Measurements from ENCODE around the gene CNST. TPM values are rescaled to one million over a fixed set of nuclear protein-coding genes. Genes with fewer than 3 reads are reported as not detected.
"Not testable (repeated sequence)": the region's sequence is repeated elsewhere in the genome, so short reads cannot be mapped to it uniquely, and the experiment has no call there.

CNST gene
- total and polyA plus RNA-seq, 8 donors = 3.6 to 12.9 (median 8.9) TPM

DNA sequence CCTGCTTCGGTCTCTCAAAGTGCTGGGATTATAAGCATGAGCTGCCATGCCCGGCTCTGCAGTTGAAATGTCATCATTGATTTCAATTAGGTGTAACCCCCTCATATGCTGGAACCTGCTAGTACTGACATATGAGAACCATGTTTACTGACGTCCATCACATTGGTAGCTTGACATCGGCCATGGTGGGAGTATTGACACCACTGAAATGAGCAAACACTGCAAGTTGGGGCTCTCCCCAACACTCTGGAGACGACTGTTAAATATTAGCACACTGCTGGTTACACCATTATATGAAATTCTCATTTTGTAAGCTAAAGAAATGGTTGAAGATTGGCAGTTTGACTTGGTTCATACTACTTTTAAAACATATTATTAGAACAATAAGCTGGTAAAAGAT lies 63.7 kb downstream of the CNST start:
- H3K36me3 ChIP-seq = peaks cover 0 to 7% (median 0%) of the 10 kb centered on the region in 3 donors

DNA sequence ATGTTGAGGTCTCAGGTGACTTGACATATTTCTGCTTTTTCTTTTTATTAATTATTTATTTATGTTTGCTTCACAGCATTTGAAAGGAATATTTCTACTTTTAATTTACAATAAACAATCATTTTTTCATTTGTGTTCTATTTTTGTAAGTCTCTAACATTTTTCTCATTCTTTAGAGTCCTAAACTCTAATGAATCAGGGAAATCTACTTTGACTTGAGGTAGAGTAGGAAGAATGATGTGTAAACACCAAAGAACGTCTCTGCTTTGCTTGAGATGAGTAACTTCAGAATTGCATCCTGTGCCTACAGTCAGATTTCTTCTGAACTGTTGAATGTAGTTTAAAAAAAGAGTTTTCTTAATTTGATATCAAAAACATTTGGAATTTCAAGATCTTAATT lies 65.2 kb downstream of the CNST start:
- FAIRE-seq (no peak), DNase-seq (no peak), ATAC-seq (no peak)
- Histone ChIP-seq H3K4me1 (no peaks in the 10 kb centered on the region), H3K4me3 (no peak overlapping the region), H3K9me3 (no peaks in the 10 kb centered on the region), H3K36me3 (peaks cover 0 to 7% (median 0%) of the 10 kb centered on the region in 3 donors), H3K27ac (no peak overlapping the region), H3K27me3 (no peaks in the 10 kb centered on the region)
- intact Hi-C loops (cut with DNase I) = no loop called here
- WGBS, 2 donors = 64 to 84% methylated on average over 1 of the region's 1 CpG
- TF ChIP-seq CTCF (IDR thresholded peaks at IDR 0.05) = no peak

More for the DNA sequence above, 63.7 kb downstream of the CNST start:
- TF ChIP-seq CTCF (IDR thresholded peaks at IDR 0.05) = no peak
- intact Hi-C loops (cut with DNase I) = no loop called here
- DNase-seq (no peak), ATAC-seq (no peak), FAIRE-seq (no peak)
- no peaks in the 10 kb centered on the region for H3K9me3 ChIP-seq
- H3K27ac ChIP-seq = no peak overlapping the region
- H3K27me3 ChIP-seq = no peaks in the 10 kb centered on the region
- H3K4me3 ChIP-seq = no peak overlapping the region
- 87 to 88% methylated on average over 5 of the region's 5 CpGs for WGBS, 2 donors
- no peaks in the 10 kb centered on the region for H3K4me1 ChIP-seq

DNA sequence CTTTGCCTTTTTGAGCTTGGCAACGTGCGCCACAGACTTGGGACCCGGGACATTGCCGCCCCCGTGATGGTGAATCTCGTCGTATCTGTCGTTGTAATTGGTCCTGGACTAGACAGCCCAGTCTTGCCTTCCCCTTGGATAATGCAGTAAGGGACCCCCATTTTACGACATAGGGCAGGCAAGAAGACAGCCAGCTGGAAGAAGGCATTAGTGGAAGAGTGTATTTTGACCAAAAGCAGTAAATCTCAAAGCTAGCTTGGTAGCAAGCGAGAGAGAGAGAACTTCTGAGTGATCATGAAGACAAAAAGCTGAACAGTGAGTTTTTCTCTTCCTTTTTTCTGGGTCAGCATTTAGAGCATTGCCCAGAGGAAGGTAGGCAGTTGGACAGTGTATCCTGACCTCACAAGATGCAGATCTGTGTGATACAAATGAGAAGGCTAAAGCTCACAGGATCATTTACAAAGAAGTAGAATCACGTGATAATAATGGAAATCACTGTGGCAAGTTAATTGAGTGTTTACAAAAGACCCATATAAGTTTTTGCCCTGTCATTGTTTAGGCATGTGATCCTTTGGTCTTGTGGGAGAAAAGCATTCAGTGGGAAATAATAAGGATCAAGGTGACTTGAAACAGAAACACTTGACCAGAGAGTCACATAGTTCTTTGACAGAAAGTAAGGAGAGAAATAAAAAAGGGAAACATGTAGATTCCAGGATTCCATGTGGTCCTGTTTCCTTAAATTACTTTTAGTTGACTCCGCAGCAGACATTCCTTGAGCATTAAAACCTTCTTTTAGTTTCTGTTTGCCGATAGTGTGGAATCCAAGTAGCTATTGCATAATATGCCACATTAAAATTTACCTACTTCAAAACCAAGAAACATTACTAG lies 66.3 kb downstream of the CNST start:
- Histone ChIP-seq H3K27me3 (no peaks in the 10 kb centered on the region), H3K4me1 (no peaks in the 10 kb centered on the region), H3K27ac (no peak overlapping the region), H3K36me3 (peaks cover 0 to 7% (median 0%) of the 10 kb centered on the region in 3 donors), H3K4me3 (no peak overlapping the region), H3K9me3 (no peaks in the 10 kb centered on the region)
- intact Hi-C loops (cut with DNase I) = no loop called here
- DNase-seq (no peak), ATAC-seq (no peak), FAIRE-seq (no peak)
- no peak for TF ChIP-seq CTCF (IDR thresholded peaks at IDR 0.05)
- 91 to 94% methylated on average over 13 of the region's 13 CpGs for WGBS, 2 donors

GRCh38 chr1:246634659-246635058 lies 68.4 kb downstream of the CNST start:
- H3K4me1 ChIP-seq; intact Hi-C loops (cut with DNase I); H3K36me3 ChIP-seq; FAIRE-seq; H3K9me3 ChIP-seq; H3K27me3 ChIP-seq; H3K27ac ChIP-seq; DNase-seq; H3K4me3 ChIP-seq; ATAC-seq: not testable (repeated sequence)
- WGBS, 2 donors = 97 to 99% methylated on average over 16 to 26 of the region's 26 CpGs

DNA sequence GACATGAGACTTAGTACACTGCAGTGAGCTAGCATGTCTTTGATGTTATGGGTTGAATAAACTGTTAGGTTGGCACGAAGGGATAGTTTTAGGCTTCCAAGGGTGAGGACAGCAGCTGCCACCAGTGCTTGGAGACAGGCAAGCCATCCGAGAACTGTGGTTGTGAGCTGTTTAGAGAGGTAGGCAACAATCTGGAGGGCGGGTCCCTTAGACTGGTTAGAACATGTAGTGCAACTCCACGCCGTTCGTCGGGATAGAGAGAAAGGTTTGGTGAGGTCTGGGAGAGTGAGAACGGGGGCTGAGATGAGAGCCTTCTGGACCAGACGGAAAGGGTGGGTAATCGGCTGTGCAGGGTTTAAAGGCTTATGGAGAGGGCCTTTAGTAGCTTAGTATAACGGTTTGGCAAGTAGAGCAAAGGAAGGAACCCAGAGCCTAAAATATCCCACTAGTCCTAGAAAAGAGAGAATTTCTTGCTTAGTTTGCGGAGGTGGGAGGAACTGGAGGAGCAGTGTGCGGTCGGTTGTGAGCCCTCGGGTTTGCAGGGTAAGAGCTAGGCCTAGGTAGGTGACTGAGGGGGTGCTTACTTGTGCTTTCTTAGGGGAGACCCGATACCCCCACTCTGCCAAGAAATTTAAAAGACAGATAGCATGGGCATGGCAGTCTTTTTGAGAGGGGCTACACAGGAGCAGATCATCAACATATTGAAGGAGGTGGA lies 72.8 kb downstream of the CNST start:
- 89 to 93% methylated on average over 16 of the region's 16 CpGs for WGBS, 2 donors

More for the DNA sequence above, 72.8 kb downstream of the CNST start:
- intact Hi-C loops (cut with DNase I) = no loop called here
- FAIRE-seq (no peak), ATAC-seq (no peak), DNase-seq (no peak)
- no peak overlapping the region for H3K27ac ChIP-seq
- H3K9me3 ChIP-seq = no peaks in the 10 kb centered on the region
- H3K27me3 ChIP-seq = no peaks in the 10 kb centered on the region
- no peaks in the 10 kb centered on the region for H3K4me1 ChIP-seq
- no peak overlapping the region for H3K4me3 ChIP-seq
- no peak for TF ChIP-seq CTCF (IDR thresholded peaks at IDR 0.05)
- peaks cover 0 to 4% (median 0%) of the 10 kb centered on the region in 3 donors for H3K36me3 ChIP-seq

Measured in pancreas (tissue), 10 donors.